HG03575 (cell line): Measurements from ENCODE around the gene MYH11.

Experiments
- ATAC-seq: cut with Tn5 transposase; IDR thresholded peaks from one replicate; pipeline ENCODE4 v1.9.1; 2021; ENCODE audit not compliant: unreplicated experiment, insufficient number of reproducible peaks, low FRiP score; ENCODE audit errors: extremely low read depth

MYH11 gene

DNA sequence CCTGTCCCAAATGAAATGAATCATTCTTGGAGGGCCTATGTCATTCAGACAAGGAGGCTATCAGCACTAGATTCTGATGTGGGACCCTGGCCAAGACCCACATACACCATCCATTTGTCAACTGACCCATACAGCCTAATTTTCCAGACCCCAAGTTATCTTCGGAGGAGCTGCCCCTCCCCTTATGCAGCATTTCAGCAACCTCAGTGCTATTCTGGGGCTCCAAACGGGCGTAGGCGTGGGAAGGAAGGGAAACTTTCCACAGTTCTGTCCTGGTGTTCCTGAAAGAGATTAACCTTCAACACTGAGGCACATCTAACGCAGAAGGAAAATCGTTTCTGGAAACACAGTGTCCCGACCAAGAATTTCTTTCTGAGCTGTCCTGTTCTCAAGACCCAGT is 86.7 kb downstream of the MYH11 start:
- no peak for ATAC-seq

DNA sequence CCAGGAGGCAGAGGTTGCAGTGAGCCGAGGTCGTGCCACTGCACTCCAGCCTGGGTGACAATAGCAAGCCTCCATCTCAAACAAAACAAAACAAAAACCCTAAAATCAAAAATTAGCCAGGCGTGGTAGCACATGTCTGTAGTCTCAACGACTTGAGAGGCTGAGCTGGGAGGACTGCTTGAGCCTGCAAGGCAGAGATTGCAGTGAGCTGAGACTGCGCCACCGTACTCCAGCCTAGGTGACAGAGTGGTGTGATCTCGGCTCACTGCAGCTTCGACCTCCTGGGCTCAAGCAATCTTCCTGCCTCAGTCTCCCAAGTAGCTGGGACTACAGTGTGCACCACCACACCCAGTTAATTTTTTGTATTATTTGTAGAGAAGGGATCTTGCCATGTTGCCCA is 87.6 kb downstream of the MYH11 start:
- no peak for ATAC-seq

DNA sequence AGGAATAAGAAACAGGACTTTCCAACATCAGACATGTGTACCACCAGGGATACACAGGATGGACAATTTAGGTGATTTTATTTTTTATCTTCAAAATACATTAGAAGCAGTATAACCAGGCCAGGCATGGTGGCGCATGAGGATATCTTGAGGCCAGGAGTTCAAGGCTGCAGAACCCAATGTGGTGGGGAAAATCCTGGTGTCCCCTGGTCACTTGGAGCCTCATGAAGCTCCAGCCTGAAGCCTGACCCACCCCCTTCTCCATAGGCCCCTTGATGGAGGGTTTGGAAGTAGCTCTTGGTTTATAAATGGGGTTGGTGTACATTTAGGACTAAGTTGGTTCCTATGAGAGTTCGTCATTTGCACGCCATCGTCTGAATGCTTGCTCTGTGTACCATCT is 88.6 kb downstream of the MYH11 start:
- ATAC-seq = no peak

DNA sequence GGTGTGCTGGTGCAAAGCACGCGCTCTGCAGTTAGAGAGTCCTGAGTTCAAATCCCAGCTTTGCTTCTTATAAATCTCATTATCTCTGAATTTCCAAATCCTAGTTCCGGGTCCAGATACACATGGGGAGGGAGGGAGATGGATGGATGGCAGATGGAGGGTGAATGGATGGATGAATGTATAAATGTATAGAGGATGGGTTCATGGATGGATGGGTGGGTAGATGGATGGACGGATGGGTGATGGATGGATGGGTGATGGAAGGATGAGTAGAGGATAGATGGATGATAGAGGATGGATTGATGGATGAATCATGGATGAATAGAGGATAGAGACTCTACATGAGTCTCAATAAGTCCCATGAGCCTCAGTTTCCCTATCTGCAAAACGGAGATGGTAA is 89.9 kb downstream of the MYH11 start:
- ATAC-seq = no peak

DNA sequence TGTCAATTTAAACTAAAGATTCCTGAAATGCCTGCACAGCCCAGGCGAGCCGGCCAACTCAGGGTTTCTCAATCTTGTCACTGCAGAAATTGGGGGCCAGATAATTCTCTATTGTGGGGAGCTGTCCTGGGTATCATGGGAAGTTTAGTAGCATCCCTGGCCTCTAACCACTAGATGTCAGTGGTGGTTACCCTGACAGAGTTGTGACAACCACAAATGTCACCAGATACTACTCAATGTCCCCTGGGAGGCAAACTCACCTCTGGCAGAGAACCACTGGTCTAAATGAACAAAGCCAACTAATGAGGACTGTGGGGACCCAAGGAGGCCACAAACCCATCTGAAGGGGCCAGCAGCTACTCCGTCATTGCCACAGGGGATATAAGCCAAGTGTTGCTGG is 90.9 kb downstream of the MYH11 start:
- ATAC-seq = no peak

DNA sequence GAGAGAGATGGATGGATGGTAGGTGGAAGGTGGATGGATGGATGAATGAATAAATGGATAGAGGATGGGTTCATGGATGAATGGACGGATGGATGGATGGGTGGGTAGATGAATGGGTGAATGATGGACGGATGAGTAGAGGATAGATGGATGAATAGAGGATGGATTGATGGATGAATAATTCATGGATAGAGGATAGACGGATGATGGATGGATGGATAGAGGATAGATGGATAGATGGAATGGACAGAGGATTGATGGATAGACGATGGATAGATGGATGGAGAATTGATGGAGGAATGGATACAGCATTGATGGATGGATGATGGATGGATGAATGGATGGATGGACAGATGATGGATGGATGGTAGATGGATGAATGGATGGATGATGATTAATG is 91.7 kb downstream of the MYH11 start:
- no peak for ATAC-seq

DNA sequence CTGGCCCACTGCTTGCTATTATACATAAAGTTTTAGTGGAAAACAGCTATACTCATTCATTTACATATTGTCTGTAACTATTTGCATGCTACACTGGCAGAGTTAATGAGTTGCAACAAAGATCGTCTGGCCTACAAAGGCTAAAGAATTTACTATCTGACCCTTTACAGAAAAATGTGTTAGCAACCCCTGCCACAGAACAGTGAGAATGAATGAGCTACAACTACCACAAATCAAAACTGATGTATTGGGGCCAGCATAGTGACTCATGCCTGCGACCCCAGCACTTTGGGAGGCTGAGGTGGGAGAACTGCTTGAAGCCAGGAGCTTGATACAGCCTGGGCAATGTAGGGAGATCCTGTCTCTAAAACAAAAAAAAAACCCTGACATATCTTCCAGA is 92.7 kb downstream of the MYH11 start:
- ATAC-seq = no peak

DNA sequence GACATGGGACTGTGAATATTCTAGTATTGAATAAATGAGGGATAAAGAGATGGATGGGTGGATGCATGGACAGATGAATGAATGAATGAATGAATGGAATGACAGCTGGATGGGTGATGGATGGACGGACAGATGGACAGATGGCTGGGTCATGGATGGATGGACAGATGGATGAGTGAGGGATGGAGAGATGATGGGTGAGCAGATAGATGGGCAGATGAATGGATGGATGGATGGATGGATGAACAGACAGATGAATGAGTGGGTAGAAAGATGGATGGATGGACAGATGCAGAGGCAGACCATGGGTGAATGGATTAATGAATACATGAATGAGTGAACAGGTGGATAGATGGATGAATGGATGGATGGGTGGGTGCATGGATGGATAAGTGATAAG is 96.7 kb downstream of the MYH11 start:
- no peak for ATAC-seq

DNA sequence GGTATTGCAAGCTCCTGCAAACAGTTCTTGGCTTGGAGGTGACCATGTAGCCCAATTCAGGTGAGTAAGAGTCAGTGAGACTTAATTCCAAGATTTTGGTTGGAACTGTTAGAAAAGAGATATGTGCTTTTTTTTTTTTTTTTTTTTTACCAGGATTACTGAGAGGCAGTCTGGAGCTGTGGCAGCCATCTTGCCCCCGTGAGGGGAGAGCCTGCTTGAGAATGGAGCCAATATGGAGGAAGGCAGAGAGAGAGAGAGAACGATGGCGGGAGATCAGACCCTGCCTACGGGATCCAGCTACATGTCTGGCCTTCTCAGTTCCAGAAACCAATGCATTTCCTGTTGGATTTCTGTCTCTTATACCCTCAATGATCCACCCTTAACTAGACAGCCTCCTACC is 97.8 kb downstream of the MYH11 start:
- no peak for ATAC-seq

DNA sequence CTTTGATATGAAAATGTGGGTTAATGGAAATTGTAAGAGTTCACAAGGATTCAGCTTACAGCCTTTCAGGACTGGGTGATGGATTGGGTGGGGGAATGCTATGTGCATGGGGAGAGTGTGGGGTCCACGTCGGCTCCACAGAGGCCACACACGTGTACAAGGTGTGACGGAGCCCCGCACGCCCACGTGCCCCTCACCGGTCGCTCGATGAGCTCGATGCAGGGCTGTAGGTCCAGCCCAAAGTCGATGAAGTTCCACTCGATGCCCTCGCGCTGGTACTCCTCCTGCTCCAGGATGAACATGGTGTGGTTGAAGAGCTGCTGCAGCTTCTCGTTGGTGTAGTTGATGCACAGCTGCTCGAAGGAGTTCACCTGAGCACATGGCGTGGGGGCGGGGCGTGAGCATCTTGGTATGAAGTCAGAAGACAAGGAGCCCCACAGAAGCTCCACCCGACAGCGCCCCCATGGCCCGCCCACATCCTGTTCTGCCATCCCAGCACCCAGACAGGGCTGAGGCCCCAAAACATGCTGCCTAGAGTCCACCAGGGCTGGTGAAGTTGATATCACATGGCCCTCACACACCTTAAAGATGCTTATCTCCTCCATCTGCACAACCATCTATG is 99.1 kb downstream of the MYH11 start:
- no peak for ATAC-seq

DNA sequence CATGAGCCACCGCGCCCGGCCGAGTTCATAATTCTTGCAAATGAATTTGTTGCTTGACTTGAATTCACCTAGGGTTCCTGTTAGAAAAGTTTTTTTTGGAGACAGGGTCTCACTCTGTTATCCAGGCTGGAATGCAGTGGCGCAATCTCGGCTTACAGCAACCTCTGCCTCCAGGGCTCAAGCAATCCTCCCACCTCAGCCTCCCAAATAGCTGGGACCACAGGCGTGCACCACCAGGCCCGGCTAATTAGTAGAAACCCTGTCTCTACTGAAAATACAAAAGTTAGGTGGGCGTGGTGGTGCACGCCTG is 99.8 kb downstream of the MYH11 start:
- no peak for ATAC-seq

DNA sequence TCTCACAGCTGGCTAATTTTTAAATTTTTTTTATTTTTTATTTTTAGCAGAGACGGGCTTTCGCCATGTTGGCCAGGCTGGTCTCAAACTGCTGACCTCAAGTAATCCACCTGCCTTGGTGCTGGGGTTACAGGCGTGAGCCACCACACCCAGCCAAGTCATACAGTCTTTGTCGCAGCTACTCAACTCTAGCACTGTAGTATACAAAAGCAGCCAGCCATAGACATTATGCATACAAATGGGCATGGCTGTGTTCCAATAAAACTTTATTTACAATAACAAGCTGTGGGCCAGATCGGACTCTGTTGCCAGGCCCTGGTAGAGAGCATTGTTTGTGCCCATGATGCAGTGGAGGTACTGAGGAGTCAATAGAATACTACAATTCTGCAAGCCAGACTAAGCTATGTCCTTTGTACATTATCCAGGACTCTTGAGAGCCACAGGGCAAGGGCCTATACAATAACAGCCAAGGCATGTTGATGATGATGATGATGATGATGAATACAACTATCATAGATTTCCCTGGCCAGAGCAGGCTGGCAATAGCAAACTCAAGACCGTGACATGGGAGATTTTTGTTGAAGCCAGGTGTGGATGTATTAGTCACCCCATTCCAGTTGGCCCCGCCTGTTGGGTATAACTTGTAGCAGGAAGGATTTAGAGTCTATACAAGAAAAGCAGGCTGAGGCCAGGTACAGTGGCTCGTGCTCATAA is 101.8 kb downstream of the MYH11 start:
- ATAC-seq = no peak

DNA sequence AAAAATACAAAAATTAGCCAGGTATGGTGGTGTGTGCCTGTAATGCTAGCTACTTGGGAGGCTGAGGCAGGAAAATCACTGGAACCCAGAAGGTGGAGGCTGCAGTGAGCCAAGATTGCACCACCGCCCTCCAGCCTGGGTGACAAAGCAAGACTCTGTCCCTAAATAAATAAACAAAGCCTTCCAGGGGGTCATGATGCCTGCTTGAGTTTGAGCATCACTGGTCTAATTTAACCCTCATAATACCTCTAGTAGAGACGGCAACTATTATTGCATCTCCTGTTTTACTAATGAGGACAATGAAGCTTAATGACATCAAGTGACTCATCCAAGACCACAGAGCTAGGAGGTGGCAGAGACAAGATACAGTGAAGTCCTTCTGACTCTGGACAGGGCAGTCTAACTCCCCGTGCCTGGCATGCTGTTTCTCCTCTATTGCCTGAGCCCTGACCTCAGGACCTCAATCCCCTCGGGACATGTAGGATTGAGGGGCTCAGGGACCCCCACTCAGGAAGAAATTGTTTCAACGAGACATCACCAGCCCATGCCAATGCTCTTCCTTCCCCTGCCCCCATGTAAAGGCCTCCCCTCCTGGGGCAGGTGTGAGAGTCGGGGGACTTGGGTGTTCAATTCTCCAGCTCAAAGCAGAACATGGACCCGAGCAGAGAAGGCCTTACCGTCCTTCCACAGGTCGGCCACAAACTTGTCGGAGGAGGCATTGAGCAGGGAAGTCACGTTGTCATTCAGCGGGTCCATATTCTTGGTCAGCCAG is 103.9 kb downstream of the MYH11 start:
- no peak for ATAC-seq

DNA sequence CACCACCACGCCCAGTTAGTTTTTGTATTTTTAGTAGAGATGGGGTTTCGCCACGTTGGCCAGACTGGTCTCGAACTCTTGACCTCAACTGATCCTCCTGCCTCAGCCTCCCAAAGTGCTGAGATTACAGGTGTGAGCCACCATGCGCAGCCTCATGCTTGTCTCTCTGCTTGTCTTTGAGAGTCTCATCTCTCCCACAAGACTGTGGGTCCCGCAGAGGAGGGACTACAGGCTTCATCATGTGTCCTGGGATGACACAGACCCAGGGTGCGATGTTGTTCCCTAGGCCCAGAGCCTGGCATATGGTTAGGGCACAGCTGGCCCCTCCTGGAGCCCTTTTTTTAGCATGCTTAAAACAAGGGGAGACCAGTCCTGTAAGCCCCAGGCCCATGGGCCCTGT is 104.9 kb downstream of the MYH11 start:
- no peak for ATAC-seq

DNA sequence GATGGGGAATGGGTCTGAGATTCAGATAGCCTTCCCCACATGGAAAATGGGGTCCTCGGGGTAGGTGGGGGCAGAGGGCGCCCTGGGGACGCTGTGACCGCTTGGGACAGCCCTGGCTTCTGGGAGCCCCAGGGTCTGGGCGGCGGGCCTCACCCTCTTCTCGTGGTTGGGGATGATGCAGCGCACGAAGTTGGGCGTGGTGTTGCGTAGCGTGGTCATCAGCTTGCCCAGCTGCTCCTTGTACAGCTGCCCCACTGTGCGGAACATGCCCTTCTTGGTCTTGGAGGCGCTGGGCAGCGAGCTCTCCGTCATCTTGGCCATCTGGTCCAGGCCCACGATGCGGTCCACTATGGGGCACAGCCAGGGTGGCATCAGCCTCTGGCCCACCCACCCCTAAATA is 106.8 kb downstream of the MYH11 start:
- ATAC-seq = no peak

DNA sequence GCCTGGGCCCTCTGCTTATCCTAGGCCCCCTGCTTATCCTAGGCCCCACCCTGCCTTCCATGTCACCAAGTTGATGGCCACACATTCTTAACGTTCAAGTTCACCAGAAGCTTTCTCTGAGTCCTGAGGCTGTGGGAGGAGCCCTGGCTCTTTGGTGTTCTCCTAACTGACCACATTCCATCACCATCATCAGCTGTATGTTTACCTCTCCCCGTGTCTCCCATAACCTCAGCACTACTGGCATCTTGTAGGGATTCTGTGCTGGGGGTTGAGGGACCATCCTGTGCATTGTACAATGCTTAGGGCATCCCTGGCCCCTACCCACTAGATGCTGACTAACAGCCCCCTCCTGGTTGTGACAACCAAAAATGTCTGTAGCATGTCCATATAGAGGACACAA is 107.5 kb downstream of the MYH11 start:
- ATAC-seq = no peak

DNA sequence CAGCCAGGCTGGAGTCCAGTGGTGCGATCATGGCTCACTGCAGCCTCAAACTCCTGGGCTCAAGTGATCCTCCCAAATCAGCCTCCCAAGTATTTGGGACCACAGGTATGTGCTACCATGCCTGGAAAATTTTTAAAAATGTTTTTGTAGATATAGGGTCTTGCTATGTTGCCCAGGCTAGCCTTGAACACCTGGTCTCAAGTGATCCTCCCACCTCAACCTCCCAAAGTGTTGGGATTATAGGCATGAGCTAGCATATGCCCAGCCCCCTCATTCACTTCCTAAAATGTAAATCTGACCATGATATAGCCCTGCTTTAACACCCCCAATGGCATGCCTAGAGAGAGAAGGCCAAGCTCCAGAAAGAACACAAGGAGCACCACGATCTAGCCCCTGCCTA is 108.2 kb downstream of the MYH11 start:
- ATAC-seq = no peak

DNA sequence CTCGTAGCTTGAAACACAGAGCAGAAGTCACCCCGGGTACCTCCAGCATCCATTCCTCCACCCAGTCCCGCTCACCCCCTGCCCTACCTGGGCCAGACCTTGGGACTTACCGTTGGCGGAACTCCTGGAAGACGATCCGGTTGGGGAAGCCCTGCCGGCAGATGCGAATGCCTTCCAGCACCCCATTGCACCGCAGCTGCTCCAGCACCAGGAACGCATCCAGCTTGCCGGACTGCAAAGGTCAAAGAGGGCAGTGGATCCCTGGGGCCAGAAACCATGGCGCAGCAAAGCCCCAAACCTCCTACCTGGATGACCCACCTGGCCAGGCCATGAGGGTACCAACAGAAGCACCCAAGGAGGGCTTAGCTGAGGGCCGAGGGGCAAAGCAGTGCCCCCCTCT is 108.9 kb downstream of the MYH11 start:
- ATAC-seq = no peak

DNA sequence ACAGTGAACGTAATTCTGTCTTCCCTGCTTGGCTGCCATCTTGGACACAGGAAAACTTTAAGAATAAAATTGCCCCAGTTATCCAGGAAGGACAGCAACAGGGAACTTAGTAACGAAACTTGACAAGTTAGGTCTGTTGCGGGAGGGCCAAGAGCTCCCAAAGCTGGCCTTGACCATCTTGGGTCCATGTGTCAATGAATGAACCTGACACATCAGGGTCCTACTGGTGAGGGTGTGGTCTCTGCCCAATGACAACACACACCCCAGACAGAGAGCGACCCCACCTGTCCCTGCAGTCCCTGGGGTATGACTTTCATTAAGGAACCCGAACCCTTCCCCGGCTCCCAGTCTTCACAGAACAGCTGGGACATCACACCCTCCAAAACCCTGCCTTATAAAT is 110.5 kb downstream of the MYH11 start:
- ATAC-seq = no peak

DNA sequence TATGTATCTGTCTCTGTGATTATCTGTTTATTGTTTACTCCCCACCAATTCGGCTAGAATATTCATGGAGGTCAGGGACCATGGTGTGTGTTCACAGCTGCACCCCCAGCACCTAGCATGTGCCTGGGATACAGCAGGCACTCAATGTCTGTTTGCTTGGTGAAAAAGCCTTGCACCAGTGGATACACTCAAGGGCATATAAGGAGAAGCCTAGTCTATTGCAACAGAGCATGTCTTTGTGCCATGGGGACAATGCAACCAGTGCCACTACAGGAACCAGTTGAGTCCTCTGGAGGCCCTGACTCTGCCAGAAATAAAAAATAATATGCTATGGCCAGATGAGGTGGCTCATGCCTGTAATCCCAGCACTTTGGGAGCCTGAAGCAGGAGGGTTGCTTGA is 113.2 kb downstream of the MYH11 start:
- no peak for ATAC-seq

DNA sequence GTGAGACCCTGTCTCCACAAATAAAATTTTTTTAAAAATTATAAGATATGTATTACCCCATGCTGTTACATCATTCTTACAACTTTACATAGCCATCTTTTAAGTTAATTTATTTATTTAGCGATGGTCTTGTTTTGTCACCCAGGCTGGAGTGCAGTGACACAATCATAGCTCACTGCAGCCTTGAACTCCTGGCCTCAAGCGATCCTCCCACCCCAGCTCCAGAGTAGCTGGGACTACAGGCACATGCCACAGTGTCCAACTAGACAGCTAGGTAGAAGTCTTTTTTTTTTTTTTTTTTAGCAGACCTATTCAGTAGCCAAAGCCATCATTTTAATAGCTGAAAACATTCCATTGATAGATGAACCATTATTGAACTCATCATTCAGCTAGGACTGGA is 114.1 kb downstream of the MYH11 start:
- ATAC-seq = no peak
